Fibroblast of lung (primary cell): Measurements from ENCODE around the gene SYTL3.

Source experiments
- CTCF ChIP-seq, 2 donors: IDR thresholded peaks in 1 of 2; conservative IDR thresholded peaks in 1 of 2; 1 replicate in 1 of 2; 2 replicates in 1 of 2; pipeline ENCODE4 v1.5.1; 2011 to 2012; ENCODE audit warnings: low read length in 2 of 2, control low read depth in 1 of 2, inconsistent platforms in 1 of 2, low read depth in 1 of 2, mild to moderate bottlenecking in 1 of 2
- EZH2 ChIP-seq: IDR thresholded peaks from 2 replicates; pipeline ENCODE4 v1.5.1; 2012; ENCODE audit warnings: low read length, control low read depth, mild to moderate bottlenecking; ENCODE audit errors: missing control alignments

GRCh38 chr6:158801655-158802294, 151.9 kb downstream of the SYTL3 start:
- TF ChIP-seq CTCF (conservative IDR thresholded peaks at IDR 0.05 in 1 of 2, IDR thresholded peaks at IDR 0.05 in 1 of 2; ENCODE audit: low read depth in 1 of 2, low read length in 2 of 2) (no peak), EZH2 (no peak)
